WTC11 (cell line): Measurements from ENCODE around the gene TUBGCP6.

Experiments used
- ARID4B ChIP-seq: sonication (generic); formaldehyde crosslinking; IDR thresholded peaks from 2 replicates; pipeline ENCODE4 v1.8.0; 2023; ENCODE audit warnings: missing genetic modification reagents, mild to moderate bottlenecking, borderline replicate concordance
- ATF1 ChIP-seq: sonication (generic); formaldehyde crosslinking; IDR thresholded peaks from 2 replicates; pipeline ENCODE4 v1.8.1; 2023; ENCODE audit warnings: mild to moderate bottlenecking, moderate library complexity, missing genetic modification reagents
- CREM ChIP-seq: sonication (generic); formaldehyde crosslinking; IDR thresholded peaks from 2 replicates; pipeline ENCODE4 v1.8.1; 2022; ENCODE audit warnings: mild to moderate bottlenecking, missing genetic modification reagents, moderate library complexity
- CTCF ChIP-seq: fragments of 200-600 bp; IDR thresholded peaks from 2 replicates; pipeline ENCODE4 v1.8.0; 2022; ENCODE audit warnings: antibody characterized with exemption
- E2F5 ChIP-seq: sonication (generic); formaldehyde crosslinking; IDR thresholded peaks from 2 replicates; pipeline ENCODE4 v1.8.1; 2022; ENCODE audit warnings: mild to moderate bottlenecking, moderate library complexity, missing genetic modification reagents
- NFYB ChIP-seq: sonication (generic); formaldehyde crosslinking; conservative IDR thresholded peaks from 2 replicates; pipeline ENCODE4 v1.8.0; 2022; ENCODE audit warnings: low read depth, missing genetic modification reagents
- NR2C2 ChIP-seq: sonication (generic); formaldehyde crosslinking; IDR thresholded peaks from 2 replicates; pipeline ENCODE4 v1.8.0; 2022; ENCODE audit warnings: mild to moderate bottlenecking, missing genetic modification reagents
- RORB ChIP-seq: fragments of 250-450 bp; sonication (Bioruptor Pico); IDR thresholded peaks from 2 replicates; pipeline ENCODE4 v1.9.0; 2021; ENCODE audit warnings: mild to moderate bottlenecking
- SP1 ChIP-seq: sonication (generic); formaldehyde crosslinking; conservative IDR thresholded peaks from 2 replicates; pipeline ENCODE4 v1.8.1; 2022; ENCODE audit warnings: missing genetic modification reagents
- ZNF232 ChIP-seq: sonication (generic); formaldehyde crosslinking; IDR thresholded peaks from 2 replicates; pipeline ENCODE4 v1.8.0; 2022; ENCODE audit warnings: mild to moderate bottlenecking, missing genetic modification reagents
- ZNF423 ChIP-seq: fragments of 250-450 bp; sonication (Bioruptor Pico); IDR thresholded peaks from 2 replicates; pipeline ENCODE4 v2.1.2; 2022; ENCODE audit warnings: mild to moderate bottlenecking, moderate library complexity
- TF ChIP-seq, protein P1 (sequence below): sonication (generic); formaldehyde crosslinking; IDR thresholded peaks from 2 replicates; pipeline ENCODE4 v1.8.1; 2022; ENCODE audit warnings: low read depth, missing genetic modification reagents, borderline replicate concordance
- TF ChIP-seq, protein P2 (sequence below): sonication (generic); formaldehyde crosslinking; IDR thresholded peaks from 2 replicates; pipeline ENCODE4 v1.8.0; 2022; ENCODE audit warnings: mild to moderate bottlenecking, missing genetic modification reagents

- TF ChIP-seq, protein P1, sequence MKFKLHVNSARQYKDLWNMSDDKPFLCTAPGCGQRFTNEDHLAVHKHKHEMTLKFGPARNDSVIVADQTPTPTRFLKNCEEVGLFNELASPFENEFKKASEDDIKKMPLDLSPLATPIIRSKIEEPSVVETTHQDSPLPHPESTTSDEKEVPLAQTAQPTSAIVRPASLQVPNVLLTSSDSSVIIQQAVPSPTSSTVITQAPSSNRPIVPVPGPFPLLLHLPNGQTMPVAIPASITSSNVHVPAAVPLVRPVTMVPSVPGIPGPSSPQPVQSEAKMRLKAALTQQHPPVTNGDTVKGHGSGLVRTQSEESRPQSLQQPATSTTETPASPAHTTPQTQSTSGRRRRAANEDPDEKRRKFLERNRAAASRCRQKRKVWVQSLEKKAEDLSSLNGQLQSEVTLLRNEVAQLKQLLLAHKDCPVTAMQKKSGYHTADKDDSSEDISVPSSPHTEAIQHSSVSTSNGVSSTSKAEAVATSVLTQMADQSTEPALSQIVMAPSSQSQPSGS: no peak
- TF ChIP-seq, protein P2, sequence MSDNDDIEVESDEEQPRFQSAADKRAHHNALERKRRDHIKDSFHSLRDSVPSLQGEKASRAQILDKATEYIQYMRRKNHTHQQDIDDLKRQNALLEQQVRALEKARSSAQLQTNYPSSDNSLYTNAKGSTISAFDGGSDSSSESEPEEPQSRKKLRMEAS (CRISPR knock-in tag): no peak
- TF ChIP-seq CTCF (no peak), CREM (CRISPR knock-in tag) (no peak), NFYB (no peak), SP1 (no peak), E2F5 (no peak), ZNF232 (no peak), NR2C2 (CRISPR knock-in tag) (no peak), ATF1 (CRISPR knock-in tag) (no peak), ARID4B (CRISPR knock-in tag) (no peak), RORB (CRISPR knock-in tag) (no peak), ZNF423 (CRISPR knock-in tag) (no peak)
Observed at GRCh38 chr22:50188356-50188755, 56.5 kb downstream of the TUBGCP6 start.
